Hepatocyte (in vitro differentiated cells): Measurements from ENCODE around the gene C10orf62.

Experiments
- EZH2 ChIP-seq: fragments of 200-600 bp; sonication (generic); IDR thresholded peaks from 2 replicates; pipeline ENCODE4 v1.6.1; 2016; ENCODE audit warnings: antibody characterized with exemption, mild to moderate bottlenecking, borderline replicate concordance
- EZH2phosphoT487 ChIP-seq: fragments of 200-600 bp; sonication (generic); IDR thresholded peaks from one replicate; pipeline ENCODE4 v1.6.1; 2018; ENCODE audit warnings: antibody characterized with exemption, mild to moderate bottlenecking, low read depth, moderate library complexity; ENCODE audit not compliant: unreplicated experiment, severe bottlenecking
- TF ChIP-seq, protein P1 (sequence below): fragments of 200-600 bp; sonication (generic); IDR thresholded peaks from 2 replicates; pipeline ENCODE4 v1.5.1; 2016; ENCODE audit warnings: antibody characterized with exemption, mild to moderate bottlenecking; ENCODE audit not compliant: poor library complexity

DNA sequence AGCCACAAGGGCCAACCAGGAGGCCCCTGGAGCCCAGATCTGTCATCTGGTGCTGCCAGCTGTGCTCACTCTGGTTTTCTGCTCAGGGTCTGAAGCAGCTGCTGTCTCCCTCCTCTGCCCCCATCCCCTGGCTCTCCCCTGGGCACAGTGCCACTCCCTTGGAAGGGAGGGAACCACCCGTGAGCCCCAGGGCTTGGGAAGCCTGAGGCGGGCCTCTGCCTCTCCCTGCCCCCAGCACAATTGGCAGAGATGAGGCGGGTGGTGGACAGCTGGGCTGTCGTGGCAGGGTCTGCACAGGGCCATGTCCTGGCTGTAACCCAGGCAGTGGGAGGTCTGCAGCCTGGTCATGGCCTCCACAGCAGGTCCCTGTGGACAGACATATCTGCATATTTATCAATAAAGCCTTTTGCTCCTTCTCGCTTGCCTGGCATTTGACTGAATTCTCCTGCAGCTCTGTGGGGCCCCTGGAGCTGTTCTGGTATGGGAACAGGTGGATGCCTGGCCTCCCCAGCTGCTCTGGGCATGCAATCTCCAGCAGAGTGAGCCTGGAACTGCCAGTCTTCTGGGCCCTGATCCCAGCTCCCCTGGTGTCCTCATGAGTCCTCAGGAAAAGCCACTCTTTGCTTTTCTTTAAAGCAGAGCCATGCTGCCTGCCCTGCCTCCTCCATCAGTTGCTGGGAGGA, 18.6 kb upstream of the C10orf62 start:
- no peak for TF ChIP-seq EZH2
- TF ChIP-seq, protein P1, sequence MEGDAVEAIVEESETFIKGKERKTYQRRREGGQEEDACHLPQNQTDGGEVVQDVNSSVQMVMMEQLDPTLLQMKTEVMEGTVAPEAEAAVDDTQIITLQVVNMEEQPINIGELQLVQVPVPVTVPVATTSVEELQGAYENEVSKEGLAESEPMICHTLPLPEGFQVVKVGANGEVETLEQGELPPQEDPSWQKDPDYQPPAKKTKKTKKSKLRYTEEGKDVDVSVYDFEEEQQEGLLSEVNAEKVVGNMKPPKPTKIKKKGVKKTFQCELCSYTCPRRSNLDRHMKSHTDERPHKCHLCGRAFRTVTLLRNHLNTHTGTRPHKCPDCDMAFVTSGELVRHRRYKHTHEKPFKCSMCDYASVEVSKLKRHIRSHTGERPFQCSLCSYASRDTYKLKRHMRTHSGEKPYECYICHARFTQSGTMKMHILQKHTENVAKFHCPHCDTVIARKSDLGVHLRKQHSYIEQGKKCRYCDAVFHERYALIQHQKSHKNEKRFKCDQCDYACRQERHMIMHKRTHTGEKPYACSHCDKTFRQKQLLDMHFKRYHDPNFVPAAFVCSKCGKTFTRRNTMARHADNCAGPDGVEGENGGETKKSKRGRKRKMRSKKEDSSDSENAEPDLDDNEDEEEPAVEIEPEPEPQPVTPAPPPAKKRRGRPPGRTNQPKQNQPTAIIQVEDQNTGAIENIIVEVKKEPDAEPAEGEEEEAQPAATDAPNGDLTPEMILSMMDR = no peak
- TF ChIP-seq EZH2phosphoT487 = no peak
